CD4-positive, alpha-beta T cell treated with Interleukin-10 for 1 hour (primary cell): Measurements from ENCODE around the gene OR8D2.

ENCODE experiments used
- DNase-seq: peaks from one replicate; pipeline ENCODE4 v3.0.0-alpha.2; 2020

OR8D2 gene

GRCh38 chr11:124320097-124320496 is at the start of gene OR8D2:
TSS of gene OR8D2 (minus strand) at chr11:124320197. CDS start at chr11:124320197, 0 bp downstream.
- no peak for DNase-seq

- DNase-seq, result no peak
Observed at GRCh38 chr11:124359566-124359965, 39.6 kb upstream of the OR8D2 start.

GRCh38 chr11:124346311-124346955 is 26.4 kb upstream of the OR8D2 start:
- no peak for DNase-seq

GRCh38 chr11:124344346-124344745 is 24.3 kb upstream of the OR8D2 start:
- DNase-seq, result no peak

- no peak for DNase-seq
Observed at GRCh38 chr11:124340142-124340447, 20.1 kb upstream of the OR8D2 start.

GRCh38 chr11:124339396-124340141 is 19.6 kb upstream of the OR8D2 start:
- DNase-seq, result no peak

GRCh38 chr11:124331873-124332272 is 11.9 kb upstream of the OR8D2 start:
- no peak for DNase-seq

- no peak for DNase-seq
Observed at GRCh38 chr11:124329787-124330478, 9.9 kb upstream of the OR8D2 start.

GRCh38 chr11:124327775-124328174 is 7.8 kb upstream of the OR8D2 start:
- no peak for DNase-seq

- no peak for DNase-seq
Observed at GRCh38 chr11:124322356-124322755, 2.4 kb upstream of the OR8D2 start.

GRCh38 chr11:124315052-124315451 is 4.9 kb downstream of the OR8D2 start:
- DNase-seq, result no peak

GRCh38 chr11:124313849-124314248 is 6.1 kb downstream of the OR8D2 start, which contains the start of gene OR8D1:
TSS of gene OR8D1 (minus strand) at chr11:124313949. CDS start at chr11:124310766, 3,183 bp downstream.
- no peak for DNase-seq

- DNase-seq, result no peak
Observed at GRCh38 chr11:124313131-124313530, 6.9 kb downstream of the OR8D2 start.

GRCh38 chr11:124311670-124312069 is 8.3 kb downstream of the OR8D2 start:
- no peak for DNase-seq

GRCh38 chr11:124311269-124311668 is 8.7 kb downstream of the OR8D2 start:
- DNase-seq, result no peak

GRCh38 chr11:124310721-124311120 is 9.3 kb downstream of the OR8D2 start:
- DNase-seq, result no peak

- no peak for DNase-seq
Observed at GRCh38 chr11:124307093-124307492, 12.9 kb downstream of the OR8D2 start.

- no peak for DNase-seq
Observed at GRCh38 chr11:124302347-124303125, 17.5 kb downstream of the OR8D2 start.

- no peak for DNase-seq
Observed at GRCh38 chr11:124301548-124301947, 18.4 kb downstream of the OR8D2 start.

- DNase-seq, result no peak
Observed at GRCh38 chr11:124297921-124298320, 22.1 kb downstream of the OR8D2 start.

GRCh38 chr11:124296016-124296415 is 24.0 kb downstream of the OR8D2 start:
- no peak for DNase-seq

GRCh38 chr11:124294687-124295086 is 25.3 kb downstream of the OR8D2 start:
- no peak for DNase-seq
